LNCAP (cell line): Measurements from ENCODE around the gene RNF40.

Experiments
- CTCF ChIP-seq: fragments of 450-650 bp; IDR thresholded peaks from 2 replicates; pipeline ENCODE4 v1.5.1; 2017; ENCODE audit warnings: mild to moderate bottlenecking

Gene RNF40

GRCh38 chr16:30783280-30784109, 21.4 kb downstream of the RNF40 start:
- no peak for TF ChIP-seq CTCF

- no peak for TF ChIP-seq CTCF
These were observed 22.1 kb downstream of the RNF40 start for GRCh38 chr16:30784215-30784614.

GRCh38 chr16:30785126-30786106, 23.3 kb downstream of the RNF40 start:
- no peak for TF ChIP-seq CTCF

- no peak for TF ChIP-seq CTCF
These were observed 24.2 kb downstream of the RNF40 start for GRCh38 chr16:30786115-30786935.

- no peak for TF ChIP-seq CTCF
These were observed 25.0 kb downstream of the RNF40 start, which contains the start of gene ZNF629 for GRCh38 chr16:30786936-30787612. Gene ZNF629 (minus strand): TSS chr16:30787205. CDS start chr16:30784482, 2,723 bp downstream.

GRCh38 chr16:30787613-30788378, 25.7 kb downstream of the RNF40 start:
- TF ChIP-seq CTCF = no peak
